AG04450 (cell line): ENCODE measurements around the gene UBXN2A. TPM values are rescaled to one million over a fixed set of nuclear protein-coding genes. Genes with fewer than 3 reads are reported as not detected.

Experiments
- CTCF ChIA-PET: fragments of 300-600, 350-600 bp; formaldehyde crosslinking; extraction: SDS; loops from one replicate; lab custom pipeline; 2022; ENCODE audit warnings: antibody characterized with exemption, inconsistent platforms; lab: Charles Lee
- POLR2A ChIA-PET: fragments of 350-600 bp; formaldehyde crosslinking; extraction: SDS; loops from one replicate; lab custom pipeline; 2021; ENCODE audit warnings: antibody characterized with exemption, inconsistent platforms; lab: Yijun Ruan, JAX
- DNase-seq: peaks from one replicate; pipeline ENCODE4 v3.0.0-alpha.2; 2011; ENCODE audit warnings: low read depth, low spot score
- H3K27ac ChIP-seq: one replicate; pipeline ENCODE4 v1.5.1; 2012; ENCODE audit warnings: low read depth, low read length, control low read depth
- H3K27me3 ChIP-seq: one replicate; pipeline ENCODE4 v1.6.0; 2012; ENCODE audit warnings: low read length; ENCODE audit not compliant: control insufficient read depth, insufficient read depth
- H3K4me3 ChIP-seq: 2 replicates; pipeline ENCODE4 v1.5.1; 2011; ENCODE audit warnings: mild to moderate bottlenecking, low read depth, low read length, control low read depth
- H3K9me3 ChIP-seq: 2 replicates; pipeline ENCODE4 v1.5.1; 2012; ENCODE audit warnings: low read length; ENCODE audit not compliant: control insufficient read depth, insufficient read depth
- polyA plus RNA-seq: library from polyadenylated mRNA; depleted of rRNA; stranded (reverse); fragments of >200 nt; gene quantifications from 2 replicates; pipeline ENCODE4 v1.2.3, GENCODE V29; 2011
- TF ChIP-seq, protein P1 (sequence below): IDR thresholded peaks from 2 replicates; pipeline ENCODE4 v1.5.1; 2011; ENCODE audit warnings: low read depth, low read length, control low read depth, inconsistent platforms

The UBXN2A gene
- polyA plus RNA-seq, 1 experiment = 13.1 TPM

DNA sequence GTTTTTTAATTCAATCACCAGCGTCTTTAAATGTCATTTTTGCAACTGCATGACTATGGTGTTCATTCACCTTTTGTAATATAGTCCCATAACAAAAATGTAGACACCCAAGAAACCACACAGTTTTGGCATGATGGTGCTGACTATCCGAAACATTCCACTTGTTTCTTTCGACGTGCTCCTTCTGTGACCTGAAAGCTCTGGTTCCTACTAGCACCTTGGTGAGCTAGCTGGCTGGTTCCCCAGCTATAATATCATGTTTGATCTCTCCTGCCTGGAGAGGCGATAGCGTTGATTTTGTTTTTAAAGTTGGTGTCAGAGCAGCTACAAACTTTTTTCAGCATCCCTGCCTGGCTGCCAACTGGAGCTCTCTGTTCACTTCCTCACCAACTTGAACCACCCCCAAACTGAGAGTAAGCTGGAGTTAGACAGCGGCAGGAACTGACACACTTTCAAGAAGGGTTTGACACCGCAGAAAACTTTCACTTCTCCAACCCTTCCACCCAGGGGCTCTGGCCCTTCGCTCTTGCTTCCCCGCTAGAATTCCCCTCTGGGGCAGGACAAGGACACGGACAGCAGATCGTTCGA lies 14.5 kb upstream of the UBXN2A start:
- CTCF ChIA-PET = interaction anchor here (0.6 to 4.8 kb wide), 22 partner anchors 15 to 762 kb away, joined by 3 to 63 read pairs (median 6); partner anchors contain the start of genes TP53I3, UBXN2A and WDCP
- Histone ChIP-seq H3K27ac (peak overlapping the region; percentile 91), H3K4me3 (peak overlapping the region; percentile 90), H3K9me3 (peaks cover 4% of the 10 kb centered on the region; the same call in 1 of the 2 replicates), H3K27me3 (no peaks in the 10 kb centered on the region)
- POLR2A ChIA-PET = interaction anchor here (0.6 to 2.9 kb wide), 6 partner anchors 14 to 158 kb away, joined by 3 to 25 read pairs (median 9); partner anchors contain the start of genes SF3B6, TP53I3 and UBXN2A
- no peak for DNase-seq
- TF ChIP-seq, protein P1, sequence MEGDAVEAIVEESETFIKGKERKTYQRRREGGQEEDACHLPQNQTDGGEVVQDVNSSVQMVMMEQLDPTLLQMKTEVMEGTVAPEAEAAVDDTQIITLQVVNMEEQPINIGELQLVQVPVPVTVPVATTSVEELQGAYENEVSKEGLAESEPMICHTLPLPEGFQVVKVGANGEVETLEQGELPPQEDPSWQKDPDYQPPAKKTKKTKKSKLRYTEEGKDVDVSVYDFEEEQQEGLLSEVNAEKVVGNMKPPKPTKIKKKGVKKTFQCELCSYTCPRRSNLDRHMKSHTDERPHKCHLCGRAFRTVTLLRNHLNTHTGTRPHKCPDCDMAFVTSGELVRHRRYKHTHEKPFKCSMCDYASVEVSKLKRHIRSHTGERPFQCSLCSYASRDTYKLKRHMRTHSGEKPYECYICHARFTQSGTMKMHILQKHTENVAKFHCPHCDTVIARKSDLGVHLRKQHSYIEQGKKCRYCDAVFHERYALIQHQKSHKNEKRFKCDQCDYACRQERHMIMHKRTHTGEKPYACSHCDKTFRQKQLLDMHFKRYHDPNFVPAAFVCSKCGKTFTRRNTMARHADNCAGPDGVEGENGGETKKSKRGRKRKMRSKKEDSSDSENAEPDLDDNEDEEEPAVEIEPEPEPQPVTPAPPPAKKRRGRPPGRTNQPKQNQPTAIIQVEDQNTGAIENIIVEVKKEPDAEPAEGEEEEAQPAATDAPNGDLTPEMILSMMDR = no peak

DNA sequence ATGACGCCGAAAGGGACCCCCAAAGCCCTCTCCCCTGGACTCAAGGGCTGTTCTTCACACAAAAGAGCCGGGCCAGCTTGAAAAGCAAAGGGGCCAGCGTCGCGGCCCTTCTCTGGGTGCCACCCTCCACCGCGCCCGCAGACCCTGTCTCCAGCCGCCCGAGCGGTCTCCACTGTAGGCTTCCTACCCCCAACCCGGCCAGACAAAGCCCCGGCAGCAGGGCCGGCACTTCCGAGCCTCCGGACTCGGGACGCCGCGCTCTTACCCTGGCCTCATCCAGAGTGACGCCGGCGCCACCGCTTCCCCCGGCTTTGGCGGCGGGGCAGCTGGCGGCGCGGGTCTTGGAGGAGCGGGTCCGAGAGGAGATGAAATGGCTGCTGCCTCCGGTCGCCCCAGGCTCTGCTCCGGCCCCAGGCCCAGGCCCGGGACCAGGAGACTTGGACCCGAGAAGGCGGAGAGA lies 13.9 kb upstream of the UBXN2A start:
- DNase-seq = no peak
- Histone ChIP-seq H3K27me3 (no peaks in the 10 kb centered on the region), H3K4me3 (peak overlapping the region; percentile 90), H3K27ac (peak overlapping the region; percentile 91), H3K9me3 (peaks cover 4% of the 10 kb centered on the region; the same call in 1 of the 2 replicates)
- ChIA-PET POLR2A (interaction anchor here (0.7 to 2.9 kb wide), 8 partner anchors 14 to 158 kb away, joined by 3 to 25 read pairs (median 10); partner anchors contain the start of genes SF3B6, TP53I3, UBXN2A and WDCP), CTCF (interaction anchor here (0.6 to 4.8 kb wide), 46 partner anchors 14 to 762 kb away, joined by 3 to 63 read pairs (median 5); partner anchors contain the start of genes TP53I3, UBXN2A and WDCP)
- TF ChIP-seq, protein P1 = no peak

DNA sequence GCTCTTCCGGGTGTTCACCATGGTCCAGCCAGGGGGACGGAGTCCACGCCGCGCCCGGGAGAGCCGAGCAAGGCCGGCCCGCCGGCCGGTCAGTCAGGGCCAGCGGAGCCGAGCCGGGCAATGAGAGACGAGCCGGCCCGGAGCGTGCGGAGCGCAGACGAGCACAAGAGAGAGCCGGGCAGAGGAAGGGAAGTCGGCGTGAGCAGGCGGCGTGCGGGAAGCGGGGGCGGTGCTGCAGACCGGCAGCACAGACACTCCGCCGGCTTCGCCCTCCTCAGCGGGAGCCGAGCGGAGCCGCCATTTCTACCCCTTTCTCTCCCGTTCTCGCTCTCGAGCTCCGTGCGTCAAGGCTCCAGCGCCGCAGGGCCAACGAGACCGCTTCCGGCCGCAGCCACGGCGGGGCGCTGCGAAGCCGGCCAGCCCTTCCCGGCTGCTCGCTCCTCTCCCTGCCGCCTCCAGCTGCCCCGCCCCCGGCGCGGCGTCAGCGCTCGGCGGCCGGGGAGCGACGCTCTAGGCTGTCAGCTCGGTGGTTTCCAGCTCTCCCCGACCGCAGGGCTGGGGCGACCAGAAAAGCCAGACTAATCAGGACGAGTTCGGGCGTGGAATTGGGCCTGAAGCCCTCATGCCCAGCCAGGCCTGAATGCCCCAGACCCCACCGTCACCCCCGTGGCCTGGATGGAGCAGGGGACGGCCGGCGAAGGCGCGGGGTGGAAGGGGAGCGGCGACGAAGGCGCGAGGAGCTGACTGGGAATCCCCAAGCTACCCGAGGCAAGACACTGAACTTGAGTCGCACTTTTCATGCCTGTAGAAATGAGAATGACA lies 13.3 kb upstream of the UBXN2A start, which contains the start of gene ATAD2B:
Gene ATAD2B (minus strand): TSS at position 374 of the 822 bp plus-strand sequence. CDS start 353 bp downstream, at position 21.
- TF ChIP-seq, protein P1 = peak; percentile 75
- no peaks in the 10 kb centered on the region for H3K27me3 ChIP-seq
- ChIA-PET POLR2A (interaction anchor here (0.5 to 2.9 kb wide), 21 partner anchors 9 to 197 kb away, joined by 3 to 25 read pairs (median 5); partner anchors contain the start of genes SF3B6, TP53I3, UBXN2A and WDCP), CTCF (interaction anchor here (0.6 to 4.8 kb wide), 55 partner anchors 13 to 584 kb away, joined by 3 to 63 read pairs (median 5); partner anchors contain the start of genes TP53I3, UBXN2A and WDCP)
- peaks cover 4% of the 10 kb centered on the region; the same call in 1 of the 2 replicates for H3K9me3 ChIP-seq
- H3K27ac ChIP-seq = peak within 1 kb of the TSS; percentile 98
- peak; percentile 85 for DNase-seq
- H3K4me3 ChIP-seq = peak within 1 kb of the TSS; percentile 90

DNA sequence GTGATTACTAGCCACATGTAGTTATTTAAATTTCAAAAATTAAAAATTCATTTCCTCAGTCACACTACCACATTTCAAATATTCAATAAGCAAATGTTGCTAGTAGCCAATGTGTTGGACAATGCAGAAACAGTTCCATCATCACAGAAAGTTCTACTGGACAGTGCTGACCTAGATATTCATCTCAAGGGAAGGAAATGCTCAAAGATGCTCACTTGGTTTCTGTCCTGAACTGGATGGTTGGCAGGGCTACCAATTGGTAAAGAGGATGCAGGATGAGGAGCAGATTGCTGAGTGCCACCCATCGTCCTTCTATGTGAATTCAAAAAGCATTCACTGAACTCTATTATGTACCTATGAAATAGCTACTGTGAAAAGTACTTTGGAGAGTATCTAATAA lies 6.0 kb upstream of the UBXN2A start:
- TF ChIP-seq, protein P1 = no peak
- Histone ChIP-seq H3K27ac (no peak overlapping the region), H3K4me3 (no peak overlapping the region), H3K27me3 (no peaks in the 10 kb centered on the region), H3K9me3 (no peaks in the 10 kb centered on the region)
- ChIA-PET CTCF (no interaction called here), POLR2A (no interaction called here)
- no peak for DNase-seq
